GM21390 (cell line): Measurements from ENCODE around the gene MTRF1L.
"Not testable (repeated sequence)": the region's sequence is repeated elsewhere in the genome, so short reads cannot be mapped to it uniquely, and the experiment has no call there.

Experiments
- ATAC-seq: cut with Tn5 transposase; IDR thresholded peaks from one replicate; pipeline ENCODE4 v1.9.1; 2021; ENCODE audit not compliant: unreplicated experiment

Gene MTRF1L

DNA sequence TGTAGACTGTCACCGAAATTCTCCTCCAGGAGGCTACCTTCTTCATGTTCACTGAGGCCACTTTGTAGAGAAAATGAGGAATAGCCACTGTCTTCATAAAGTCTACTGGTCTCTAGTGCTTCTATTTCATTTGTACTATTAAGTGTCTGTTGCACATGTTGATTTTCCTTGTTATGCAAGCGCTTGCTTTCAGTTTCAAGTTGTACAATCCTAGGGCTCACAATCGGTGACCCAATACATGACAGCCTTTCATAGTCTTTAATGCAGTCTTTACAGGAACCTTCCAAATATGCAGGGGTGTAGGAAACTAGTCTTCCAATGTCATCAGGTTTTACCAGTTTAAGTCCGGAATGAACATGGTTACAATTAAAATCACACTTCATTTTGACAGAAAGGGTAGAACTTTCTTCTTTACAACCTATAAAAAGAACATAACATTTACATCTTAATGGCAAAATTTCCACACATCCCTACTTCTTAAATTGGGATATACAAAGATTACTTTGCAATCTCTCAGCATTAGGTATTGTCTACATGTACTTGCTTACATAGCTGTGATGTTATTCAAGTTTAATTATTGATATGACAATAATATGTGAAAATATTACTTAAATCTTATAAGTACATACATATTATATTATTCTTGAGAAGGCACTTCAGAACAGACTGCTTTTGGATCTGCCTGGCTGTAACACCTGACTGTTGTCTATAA, 27.1 kb downstream of the MTRF1L start:
- ATAC-seq: peak; percentile 51

GRCh38 chr6:152973916-152974315, 28.6 kb downstream of the MTRF1L start:
- ATAC-seq: no peak

- no peak for ATAC-seq
Observed at GRCh38 chr6:152969688-152970418, 32.7 kb downstream of the MTRF1L start.

DNA sequence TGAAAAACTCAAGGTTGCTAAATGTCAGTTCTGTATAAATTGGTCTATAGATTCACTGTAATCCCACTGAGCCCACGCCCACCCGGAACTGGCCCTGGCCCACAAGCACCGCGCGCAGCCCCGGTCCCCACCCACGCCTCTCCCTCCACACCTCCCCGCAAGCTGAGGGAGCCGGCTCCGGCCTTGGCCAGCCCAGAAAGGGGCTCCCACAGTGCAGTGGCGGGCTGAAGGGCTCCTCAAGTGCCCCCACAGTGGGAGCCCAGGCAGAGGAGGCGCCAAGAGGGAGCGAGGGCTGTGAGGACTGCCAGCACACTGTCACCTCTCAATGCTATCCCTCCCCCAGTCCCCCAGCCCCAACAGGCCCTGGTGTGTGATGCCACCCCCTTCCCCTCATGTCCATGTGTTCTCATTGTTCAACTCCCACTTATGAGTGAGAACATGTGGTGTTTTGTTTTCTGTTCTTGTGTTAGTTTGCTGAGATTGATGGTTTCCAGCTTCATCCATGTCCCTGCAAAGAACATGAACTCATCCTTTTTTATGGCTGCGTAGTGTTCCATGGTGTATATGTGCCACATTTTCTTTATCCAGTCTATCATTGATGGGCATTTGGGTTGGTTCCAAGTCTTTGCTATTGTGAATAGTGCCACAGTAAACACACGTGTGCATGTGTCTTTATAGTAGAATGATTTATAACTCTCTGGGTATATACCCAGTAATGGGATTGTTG, 36.2 kb downstream of the MTRF1L start:
- ATAC-seq: not testable (repeated sequence)

- no peak for ATAC-seq
Observed at GRCh38 chr6:152959333-152959732, 43.2 kb downstream of the MTRF1L start.

DNA sequence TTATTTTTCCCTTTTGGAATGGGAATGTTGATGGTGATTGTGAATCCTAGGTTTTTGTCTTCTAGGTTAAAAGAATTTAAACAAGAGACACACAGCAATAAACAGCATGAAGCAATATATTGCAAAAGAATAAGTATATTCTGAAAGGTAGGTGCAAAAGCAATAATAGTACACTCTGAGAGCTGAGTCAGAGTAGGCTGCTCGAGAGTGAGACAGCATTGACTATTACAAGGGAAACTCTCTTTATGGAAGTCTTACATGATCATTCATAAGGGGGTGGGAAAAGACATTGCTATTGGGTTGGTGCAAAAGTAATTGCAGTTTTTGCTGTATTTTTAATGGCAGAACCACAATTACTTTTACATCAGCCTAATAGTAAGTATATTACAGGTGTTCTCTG, 44.7 kb downstream of the MTRF1L start:
- no peak for ATAC-seq

GRCh38 chr6:152954443-152954842, 48.1 kb downstream of the MTRF1L start:
- ATAC-seq: no peak

DNA sequence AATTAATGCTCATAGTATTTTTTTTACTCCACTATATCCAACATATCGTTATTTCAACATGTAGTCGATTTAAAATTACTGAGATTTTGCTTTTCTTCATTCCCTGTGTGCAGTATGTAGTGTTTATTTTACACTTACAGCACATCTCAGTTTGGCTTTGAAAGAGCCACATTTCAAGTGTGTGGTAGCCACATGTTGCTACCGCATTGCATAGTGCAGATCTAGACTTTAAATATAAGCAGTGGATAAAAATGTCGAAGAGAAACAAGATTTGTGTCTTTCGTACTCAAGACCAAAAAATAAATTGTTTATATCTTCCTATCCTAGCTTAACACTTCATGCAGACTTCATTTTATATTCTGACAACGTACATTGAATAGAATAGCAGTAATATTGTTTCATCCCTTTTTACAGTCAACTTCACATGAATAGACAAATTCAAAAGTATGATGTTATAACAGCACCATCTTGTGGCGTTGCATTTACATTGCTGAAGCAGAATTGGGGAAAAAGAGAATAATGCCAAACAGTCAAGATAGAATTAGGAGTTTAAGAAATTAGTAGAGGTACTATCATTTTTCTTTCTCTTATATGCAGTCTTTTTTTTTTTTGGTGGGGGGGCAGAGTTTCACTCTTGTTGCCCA, 49.5 kb downstream of the MTRF1L start:
- no peak for ATAC-seq

GRCh38 chr6:152952045-152952444, 50.5 kb downstream of the MTRF1L start:
- ATAC-seq: no peak

GRCh38 chr6:152950240-152950639, 52.3 kb downstream of the MTRF1L start:
- no peak for ATAC-seq

DNA sequence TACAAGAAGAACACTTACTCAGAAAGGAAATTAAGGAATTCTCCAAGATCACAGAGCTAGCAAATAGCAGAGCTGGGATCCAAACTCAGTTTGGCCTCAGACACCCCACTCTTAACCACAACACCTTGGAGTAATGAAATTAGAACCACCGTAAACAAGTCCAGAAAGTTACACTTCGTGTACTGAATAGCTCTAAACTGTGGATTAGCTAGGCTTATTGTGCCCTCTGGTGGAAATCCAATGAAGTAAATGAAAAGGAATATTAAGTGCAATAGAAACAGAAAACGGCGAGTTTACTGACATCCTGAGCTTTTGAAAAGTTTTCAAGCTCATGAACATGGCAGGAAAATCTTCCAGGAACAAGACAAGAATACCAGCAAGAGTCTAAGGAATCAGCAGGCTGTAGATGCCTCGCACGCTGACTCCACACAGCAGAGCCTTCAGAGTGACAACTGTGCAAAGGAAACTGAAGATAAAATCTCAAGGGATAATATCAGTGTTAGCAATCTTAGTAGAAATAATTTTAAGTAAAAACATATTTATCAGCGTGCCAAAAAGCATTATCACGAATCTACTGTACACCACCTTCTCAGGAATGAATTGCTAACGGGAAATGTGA, 54.2 kb downstream of the MTRF1L start:
- peak; percentile 79 for ATAC-seq

DNA sequence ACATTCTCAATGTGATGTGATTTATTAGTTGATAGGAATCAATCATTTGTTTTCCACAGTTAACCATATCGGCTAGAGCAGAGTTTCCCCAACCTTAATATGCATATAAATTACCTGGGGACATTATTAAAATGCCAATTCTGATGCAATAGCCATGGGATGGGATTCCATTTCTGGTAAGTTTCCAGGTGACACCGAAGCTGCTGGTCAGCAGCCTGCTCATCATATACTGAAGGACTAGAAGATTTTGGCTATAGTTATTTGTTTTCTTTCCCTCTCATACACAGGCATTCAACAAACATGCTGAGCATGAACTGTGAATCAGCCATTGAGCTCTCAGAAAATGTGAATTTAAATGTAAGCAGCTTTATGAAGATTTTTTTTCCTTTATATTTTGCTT, 55.5 kb downstream of the MTRF1L start:
- ATAC-seq: no peak

DNA sequence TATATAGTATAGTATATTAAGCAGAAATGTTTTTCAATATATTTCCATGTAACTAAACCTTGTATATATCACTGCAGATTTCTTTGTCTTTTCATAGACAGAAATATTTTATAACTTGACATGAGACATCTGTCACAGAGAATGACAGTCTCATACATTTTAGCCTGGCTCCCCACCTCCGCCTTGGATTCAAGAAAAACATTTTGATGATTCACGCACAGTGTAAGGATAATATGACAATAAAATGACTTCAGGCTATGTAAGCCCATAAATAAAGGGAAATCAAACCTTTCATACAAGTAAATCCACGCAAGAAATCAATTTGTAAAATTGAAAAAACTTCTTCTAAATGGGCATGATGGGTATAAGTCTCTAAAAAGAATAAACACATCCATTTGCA, 56.0 kb downstream of the MTRF1L start:
- ATAC-seq: no peak

- ATAC-seq: no peak
Observed at GRCh38 chr6:152943260-152943897, 59.1 kb downstream of the MTRF1L start.

DNA sequence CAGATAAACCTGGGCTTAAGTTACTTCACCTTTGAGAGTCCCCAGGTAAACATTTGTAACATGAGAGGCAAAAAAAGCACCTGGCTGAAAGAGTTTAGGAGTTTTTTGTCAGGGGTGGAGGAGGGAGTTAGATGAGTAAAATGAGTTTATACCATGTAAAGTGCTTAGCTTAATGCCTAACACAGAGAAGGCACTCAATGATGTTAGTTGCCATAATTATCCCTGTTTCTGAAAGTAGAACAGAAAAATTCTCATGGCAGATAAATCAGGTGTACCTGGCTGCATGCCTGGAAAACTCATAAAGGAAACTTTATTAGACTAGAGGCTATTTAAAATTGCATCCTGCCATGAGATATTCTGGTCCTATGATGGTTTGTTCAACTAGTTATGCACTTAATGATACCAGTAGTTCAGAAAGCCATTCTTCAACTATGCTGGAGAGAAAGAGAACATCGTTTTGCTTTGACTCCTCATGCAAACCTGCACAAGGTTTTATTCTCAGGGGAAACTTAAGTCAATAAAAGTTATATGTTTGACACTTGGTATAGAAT, 60.1 kb downstream of the MTRF1L start:
- ATAC-seq: no peak

- no peak for ATAC-seq
Observed at GRCh38 chr6:152941746-152942145, 60.8 kb downstream of the MTRF1L start.
